Caki2 (cell line): ENCODE data around the gene TCEA3. TPM values are rescaled to one million over a fixed set of nuclear protein-coding genes. Genes with fewer than 3 reads are reported as not detected.

ENCODE experiments used
- DNase-seq: peaks from one replicate; pipeline ENCODE4 v3.0.0-alpha.2; 2015; ENCODE audit warnings: low read depth
- in situ Hi-C: cut with HindIII; loops from 2 replicates; pipeline ENCODE4 v1.10.0; 2016; ENCODE audit warnings: low sequenced_read_pairs, low pct_unique_long_range_greater_than_20kb, mixed read lengths
- total RNA-seq: library from RNA; depleted of rRNA; stranded (reverse); fragments of >200 nt; shearing (Covaris generic); gene quantifications from 2 replicates; pipeline ENCODE4 v1.2.3, GENCODE V29; 2014; ENCODE audit warnings: low replicate concordance; rRNA removed

TCEA3 gene
- total RNA-seq: 0.41 and 1.5 TPM in 2 replicates

- no peak for DNase-seq
- in situ Hi-C loops: no loop called here
Observed at GRCh38 chr1:23424293-23425192, at the start of gene TCEA3. Gene TCEA3, minus strand, starts transcription at chr1:23424748. Its CDS starts 115 bp downstream, at chr1:23424633.

- no peak for DNase-seq
- in situ Hi-C loops: no loop called here
Observed at GRCh38 chr1:23473037-23473800, 48.7 kb upstream of the TCEA3 start.

- in situ Hi-C loops: no loop called here
- no peak for DNase-seq
Observed at GRCh38 chr1:23472351-23473036, 47.9 kb upstream of the TCEA3 start.

GRCh38 chr1:23471473-23472075, 47.0 kb upstream of the TCEA3 start:
- DNase-seq: no peak
- in situ Hi-C loops: no loop called here

GRCh38 chr1:23470282-23471070, 45.9 kb upstream of the TCEA3 start:
- in situ Hi-C loops: no loop called here
- no peak for DNase-seq

- DNase-seq: no peak
- in situ Hi-C loops: no loop called here
Observed at GRCh38 chr1:23469372-23469982, 44.9 kb upstream of the TCEA3 start.

- no peak for DNase-seq
- in situ Hi-C loops: no loop called here
Observed at GRCh38 chr1:23466423-23466989, 42.0 kb upstream of the TCEA3 start.

GRCh38 chr1:23463286-23463685, 38.7 kb upstream of the TCEA3 start:
- DNase-seq: no peak
- in situ Hi-C loops: no loop called here

- in situ Hi-C loops: no loop called here
- no peak for DNase-seq
Observed at GRCh38 chr1:23462766-23463165, 38.2 kb upstream of the TCEA3 start.

GRCh38 chr1:23461050-23461449, 36.5 kb upstream of the TCEA3 start:
- in situ Hi-C loops: no loop called here
- DNase-seq: no peak

GRCh38 chr1:23460519-23460918, 36.0 kb upstream of the TCEA3 start:
- in situ Hi-C loops: no loop called here

GRCh38 chr1:23459338-23459757, 34.8 kb upstream of the TCEA3 start:
- in situ Hi-C loops: no loop called here
- DNase-seq: no peak

More at GRCh38 chr1:23460519-23460918, 36.0 kb upstream of the TCEA3 start:
- no peak for DNase-seq

- no peak for DNase-seq
- in situ Hi-C loops: no loop called here
Observed at GRCh38 chr1:23456226-23456625, 31.7 kb upstream of the TCEA3 start.

GRCh38 chr1:23453455-23454000, 29.0 kb upstream of the TCEA3 start:
- in situ Hi-C loops: no loop called here
- no peak for DNase-seq

- in situ Hi-C loops: no loop called here
- no peak for DNase-seq
Observed at GRCh38 chr1:23452011-23452411, 27.5 kb upstream of the TCEA3 start.

GRCh38 chr1:23451441-23451840, 26.9 kb upstream of the TCEA3 start:
- in situ Hi-C loops: no loop called here
- DNase-seq: no peak

GRCh38 chr1:23450894-23451293, 26.3 kb upstream of the TCEA3 start:
- in situ Hi-C loops: no loop called here
- no peak for DNase-seq
